NT2/D1 (cell line): ENCODE measurements around the gene ABHD12.
"Not testable (repeated sequence)": the region's sequence is repeated elsewhere in the genome, so short reads cannot be mapped to it uniquely, and the experiment has no call there.

ENCODE experiments used
- DNase-seq: peaks from one replicate; pipeline ENCODE4 v3.0.0-alpha.2; 2011; ENCODE audit warnings: low read depth, low spot score
- H3K27me3 ChIP-seq: 2 replicates; pipeline ENCODE4 v1.6.0; 2011; ENCODE audit warnings: mild to moderate bottlenecking; ENCODE audit not compliant: insufficient read length, insufficient read depth
- H3K36me3 ChIP-seq: 2 replicates; pipeline ENCODE4 v1.6.1; 2011; ENCODE audit warnings: mild to moderate bottlenecking, low read length, mixed read lengths; ENCODE audit not compliant: insufficient read depth, insufficient read length
- H3K4me1 ChIP-seq: 2 replicates; pipeline ENCODE4 v1.5.1; 2011; ENCODE audit not compliant: insufficient read depth, insufficient read length
- H3K4me3 ChIP-seq: 2 replicates; pipeline ENCODE4 v1.5.1; 2011; ENCODE audit warnings: low read depth; ENCODE audit not compliant: insufficient read length
- H3K9ac ChIP-seq: 2 replicates; pipeline ENCODE4 v1.6.0; 2011; ENCODE audit warnings: low read depth; ENCODE audit not compliant: insufficient read length
- H3K9me3 ChIP-seq: 2 replicates; pipeline ENCODE4 v1.5.1; 2011; ENCODE audit warnings: mild to moderate bottlenecking, low read length; ENCODE audit not compliant: insufficient read depth
- SUZ12 ChIP-seq: IDR thresholded peaks from 2 replicates; pipeline ENCODE4 v1.6.1; 2011; ENCODE audit not compliant: insufficient read length, insufficient read depth; ENCODE audit errors: extremely low read depth
- YY1 ChIP-seq: IDR thresholded peaks from 2 replicates; pipeline ENCODE4 v1.6.1; 2011; ENCODE audit not compliant: insufficient read length, insufficient read depth
- ZNF274 ChIP-seq: IDR thresholded peaks from 2 replicates; pipeline ENCODE4 v1.6.1; 2011; ENCODE audit warnings: mild to moderate bottlenecking, low read depth, low read length

The ABHD12 gene

GRCh38 chr20:25340380-25340779 lies 50.3 kb downstream of the ABHD12 start:
- TF ChIP-seq ZNF274 = no peak
- TF ChIP-seq YY1 = no peak
- no peak for TF ChIP-seq SUZ12
- H3K9me3 ChIP-seq = no peaks in the 10 kb centered on the region
- H3K4me3 ChIP-seq = no peak overlapping the region
- no peak for DNase-seq
- no peaks in the 10 kb centered on the region for H3K27me3 ChIP-seq
- no peaks in the 10 kb centered on the region for H3K4me1 ChIP-seq
- peaks cover 11% of the 10 kb centered on the region for H3K36me3 ChIP-seq
- H3K9ac ChIP-seq = no peak overlapping the region

- DNase-seq = no peak
Observed at GRCh38 chr20:25339608-25340007, 51.0 kb downstream of the ABHD12 start.

GRCh38 chr20:25338112-25339023 lies 52.3 kb downstream of the ABHD12 start:
- Histone ChIP-seq H3K9me3 (no peaks in the 10 kb centered on the region), H3K4me3 (no peak overlapping the region), H3K4me1 (no peaks in the 10 kb centered on the region), H3K9ac (no peak overlapping the region), H3K36me3 (peaks cover 11% of the 10 kb centered on the region), H3K27me3 (no peaks in the 10 kb centered on the region)
- no peak for DNase-seq
- no peak for TF ChIP-seq YY1
- no peak for TF ChIP-seq SUZ12
- TF ChIP-seq ZNF274 = no peak

More at GRCh38 chr20:25339608-25340007, 51.0 kb downstream of the ABHD12 start:
- Histone ChIP-seq H3K36me3 (peaks cover 11% of the 10 kb centered on the region), H3K9ac (no peak overlapping the region), H3K9me3 (no peaks in the 10 kb centered on the region), H3K27me3 (no peaks in the 10 kb centered on the region), H3K4me3 (no peak overlapping the region), H3K4me1 (no peaks in the 10 kb centered on the region)
- TF ChIP-seq SUZ12 (no peak), YY1 (no peak), ZNF274 (no peak)

GRCh38 chr20:25336561-25337422 lies 53.8 kb downstream of the ABHD12 start:
- Histone ChIP-seq H3K27me3 (no peaks in the 10 kb centered on the region), H3K4me1 (no peaks in the 10 kb centered on the region), H3K36me3 (peaks cover 11% of the 10 kb centered on the region), H3K4me3 (no peak overlapping the region), H3K9ac (no peak overlapping the region), H3K9me3 (no peaks in the 10 kb centered on the region)
- TF ChIP-seq ZNF274 = no peak
- DNase-seq = no peak

GRCh38 chr20:25334972-25335371 lies 55.7 kb downstream of the ABHD12 start:
- not testable (repeated sequence) for H3K4me1 ChIP-seq, DNase-seq, H3K9ac ChIP-seq, H3K4me3 ChIP-seq, H3K27me3 ChIP-seq, H3K9me3 ChIP-seq
- peaks cover 11% of the 10 kb centered on the region for H3K36me3 ChIP-seq

GRCh38 chr20:25328954-25329498 lies 61.6 kb downstream of the ABHD12 start:
- Histone ChIP-seq H3K4me3 (no peak overlapping the region), H3K9me3 (peaks cover 12% of the 10 kb centered on the region; the same call in 1 of the 2 replicates), H3K36me3 (no peaks in the 10 kb centered on the region), H3K27me3 (no peaks in the 10 kb centered on the region), H3K9ac (no peak overlapping the region), H3K4me1 (no peaks in the 10 kb centered on the region)
- TF ChIP-seq SUZ12 (no peak), ZNF274 (no peak), YY1 (no peak)
- DNase-seq = no peak
